ENCODE measurements around the gene TBC1D8. TPM values are rescaled to one million over a fixed set of nuclear protein-coding genes. Genes with fewer than 3 reads are reported as not detected.

Gene TBC1D8
- total and polyA plus RNA-seq, 2 of the 13 experiments (the other 11 are each of a cell fraction or from before 2014, with no cell fraction given), result 45.1 to 95.4 TPM

DNA sequence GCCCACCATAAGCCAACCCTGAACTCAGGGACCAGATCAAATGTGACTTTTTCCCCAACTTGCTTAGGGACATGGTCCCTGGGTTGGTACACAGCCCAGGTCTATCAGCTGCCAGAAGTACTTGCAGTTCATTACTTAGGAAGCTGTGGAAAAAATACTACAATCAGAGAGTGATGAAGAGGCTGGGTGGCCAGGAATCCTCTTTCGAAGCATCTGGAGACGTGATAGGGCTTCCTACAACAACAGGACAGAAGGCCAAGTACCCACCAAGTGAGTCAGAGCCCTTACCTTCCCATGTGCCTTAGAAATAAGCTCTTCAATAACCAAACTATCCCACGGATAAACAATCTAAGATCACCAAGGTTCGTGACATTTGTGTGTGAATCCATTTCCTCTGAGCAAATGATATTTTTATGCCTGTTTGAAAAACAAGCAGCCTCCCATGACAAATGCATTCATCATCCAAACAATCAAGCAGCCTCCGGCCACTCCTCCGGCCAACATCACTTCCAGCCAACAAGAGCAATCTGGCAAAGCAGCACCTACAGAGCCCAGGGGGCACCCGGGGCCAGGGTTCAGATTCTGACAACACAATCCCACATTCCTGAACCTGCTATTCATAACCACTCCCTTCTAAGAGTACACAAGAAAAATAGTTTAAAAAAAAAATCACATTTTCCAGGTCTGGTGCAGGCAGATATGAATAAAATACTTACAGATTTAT is 26.4 kb downstream of the TBC1D8 start (continued):
- TF ChIP-seq, protein P1, sequence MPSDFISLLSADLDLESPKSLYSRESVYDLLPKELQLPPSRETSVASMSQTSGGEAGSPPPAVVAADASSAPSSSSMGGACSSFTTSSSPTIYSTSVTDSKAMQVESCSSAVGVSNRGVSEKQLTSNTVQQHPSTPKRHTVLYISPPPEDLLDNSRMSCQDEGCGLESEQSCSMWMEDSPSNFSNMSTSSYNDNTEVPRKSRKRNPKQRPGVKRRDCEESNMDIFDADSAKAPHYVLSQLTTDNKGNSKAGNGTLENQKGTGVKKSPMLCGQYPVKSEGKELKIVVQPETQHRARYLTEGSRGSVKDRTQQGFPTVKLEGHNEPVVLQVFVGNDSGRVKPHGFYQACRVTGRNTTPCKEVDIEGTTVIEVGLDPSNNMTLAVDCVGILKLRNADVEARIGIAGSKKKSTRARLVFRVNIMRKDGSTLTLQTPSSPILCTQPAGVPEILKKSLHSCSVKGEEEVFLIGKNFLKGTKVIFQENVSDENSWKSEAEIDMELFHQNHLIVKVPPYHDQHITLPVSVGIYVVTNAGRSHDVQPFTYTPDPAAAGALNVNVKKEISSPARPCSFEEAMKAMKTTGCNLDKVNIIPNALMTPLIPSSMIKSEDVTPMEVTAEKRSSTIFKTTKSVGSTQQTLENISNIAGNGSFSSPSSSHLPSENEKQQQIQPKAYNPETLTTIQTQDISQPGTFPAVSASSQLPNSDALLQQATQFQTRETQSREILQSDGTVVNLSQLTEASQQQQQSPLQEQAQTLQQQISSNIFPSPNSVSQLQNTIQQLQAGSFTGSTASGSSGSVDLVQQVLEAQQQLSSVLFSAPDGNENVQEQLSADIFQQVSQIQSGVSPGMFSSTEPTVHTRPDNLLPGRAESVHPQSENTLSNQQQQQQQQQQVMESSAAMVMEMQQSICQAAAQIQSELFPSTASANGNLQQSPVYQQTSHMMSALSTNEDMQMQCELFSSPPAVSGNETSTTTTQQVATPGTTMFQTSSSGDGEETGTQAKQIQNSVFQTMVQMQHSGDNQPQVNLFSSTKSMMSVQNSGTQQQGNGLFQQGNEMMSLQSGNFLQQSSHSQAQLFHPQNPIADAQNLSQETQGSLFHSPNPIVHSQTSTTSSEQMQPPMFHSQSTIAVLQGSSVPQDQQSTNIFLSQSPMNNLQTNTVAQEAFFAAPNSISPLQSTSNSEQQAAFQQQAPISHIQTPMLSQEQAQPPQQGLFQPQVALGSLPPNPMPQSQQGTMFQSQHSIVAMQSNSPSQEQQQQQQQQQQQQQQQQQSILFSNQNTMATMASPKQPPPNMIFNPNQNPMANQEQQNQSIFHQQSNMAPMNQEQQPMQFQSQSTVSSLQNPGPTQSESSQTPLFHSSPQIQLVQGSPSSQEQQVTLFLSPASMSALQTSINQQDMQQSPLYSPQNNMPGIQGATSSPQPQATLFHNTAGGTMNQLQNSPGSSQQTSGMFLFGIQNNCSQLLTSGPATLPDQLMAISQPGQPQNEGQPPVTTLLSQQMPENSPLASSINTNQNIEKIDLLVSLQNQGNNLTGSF (CRISPR knock-in tag; IDR thresholded peaks at IDR 0.05), result no peak
- TF ChIP-seq ZNF746 (CRISPR knock-in tag; IDR thresholded peaks at IDR 0.05), result no peak
- TF ChIP-seq ZSCAN22 (CRISPR knock-in tag; IDR thresholded peaks at IDR 0.05), result no peak
- TF ChIP-seq HNRNPUL1 (IDR thresholded peaks at IDR 0.05; ENCODE audit: low read depth, low read length), result no peak
- TF ChIP-seq TBX3 (IDR thresholded peaks at IDR 0.05; ENCODE audit: borderline replicate concordance), result peak; percentile 54; the same call in 1 of the 2 replicates
- no peak for TF ChIP-seq SUZ12 (IDR thresholded peaks at IDR 0.05; ENCODE audit: low read depth, low read length)
- no peak for TF ChIP-seq TRIM24 (CRISPR knock-in tag; IDR thresholded peaks at IDR 0.05)
- TF ChIP-seq, protein P2, sequence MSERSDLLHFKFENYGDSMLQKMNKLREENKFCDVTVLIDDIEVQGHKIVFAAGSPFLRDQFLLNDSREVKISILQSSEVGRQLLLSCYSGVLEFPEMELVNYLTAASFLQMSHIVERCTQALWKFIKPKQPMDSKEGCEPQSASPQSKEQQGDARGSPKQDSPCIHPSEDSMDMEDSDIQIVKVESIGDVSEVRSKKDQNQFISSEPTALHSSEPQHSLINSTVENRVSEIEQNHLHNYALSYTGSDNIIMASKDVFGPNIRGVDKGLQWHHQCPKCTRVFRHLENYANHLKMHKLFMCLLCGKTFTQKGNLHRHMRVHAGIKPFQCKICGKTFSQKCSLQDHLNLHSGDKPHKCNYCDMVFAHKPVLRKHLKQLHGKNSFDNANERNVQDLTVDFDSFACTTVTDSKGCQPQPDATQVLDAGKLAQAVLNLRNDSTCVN (CRISPR knock-in tag; IDR thresholded peaks at IDR 0.05; ENCODE audit: borderline replicate concordance), result peak; percentile 53; the same call in 1 of the 2 replicates
- peak; percentile 32; the same call in 1 of the 2 replicates for TF ChIP-seq ATF1 (CRISPR knock-in tag; IDR thresholded peaks at IDR 0.05)
- no peak for TF ChIP-seq NFE2 (CRISPR knock-in tag; IDR thresholded peaks at IDR 0.05)
- TF ChIP-seq NR2F2 (IDR thresholded peaks at IDR 0.05; ENCODE audit: borderline replicate concordance, low read depth), result peak; percentile 90
- TF ChIP-seq ZNF557 (CRISPR knock-in tag; IDR thresholded peaks at IDR 0.05), result no peak; the same call in 1 of the 2 replicates
- no peak for TF ChIP-seq ZNF329 (CRISPR knock-in tag; IDR thresholded peaks at IDR 0.05; ENCODE audit: low read depth)
- TF ChIP-seq JUND (CRISPR knock-in tag; IDR thresholded peaks at IDR 0.05), result peak; percentile 63; the same call in 1 of the 2 replicates
- TF ChIP-seq ZSCAN9 (CRISPR knock-in tag; IDR thresholded peaks at IDR 0.05; ENCODE audit: borderline replicate concordance), result peak; percentile 89; the same call in 1 of the 2 replicates
- peak; percentile 34; the same call in 1 of the 2 replicates for TF ChIP-seq ZNF292 (CRISPR knock-in tag; IDR thresholded peaks at IDR 0.05; ENCODE audit: borderline replicate concordance, low read depth)
- TF ChIP-seq ZFP37 (CRISPR knock-in tag; IDR thresholded peaks at IDR 0.05; ENCODE audit: borderline replicate concordance), result no peak
- no peak for TF ChIP-seq PAWR (CRISPR knock-in tag; IDR thresholded peaks at IDR 0.05; ENCODE audit: borderline replicate concordance)
- TF ChIP-seq ZNF720 (CRISPR knock-in tag; IDR thresholded peaks at IDR 0.05), result no peak
- peak; percentile 74; the same call in 1 of the 2 replicates for TF ChIP-seq MIXL1 (CRISPR knock-in tag; IDR thresholded peaks at IDR 0.05)
- TF ChIP-seq, protein P3, sequence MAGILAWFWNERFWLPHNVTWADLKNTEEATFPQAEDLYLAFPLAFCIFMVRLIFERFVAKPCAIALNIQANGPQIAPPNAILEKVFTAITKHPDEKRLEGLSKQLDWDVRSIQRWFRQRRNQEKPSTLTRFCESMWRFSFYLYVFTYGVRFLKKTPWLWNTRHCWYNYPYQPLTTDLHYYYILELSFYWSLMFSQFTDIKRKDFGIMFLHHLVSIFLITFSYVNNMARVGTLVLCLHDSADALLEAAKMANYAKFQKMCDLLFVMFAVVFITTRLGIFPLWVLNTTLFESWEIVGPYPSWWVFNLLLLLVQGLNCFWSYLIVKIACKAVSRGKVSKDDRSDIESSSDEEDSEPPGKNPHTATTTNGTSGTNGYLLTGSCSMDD (CRISPR knock-in tag; IDR thresholded peaks at IDR 0.05), result no peak
- no peak for TF ChIP-seq GABPA (IDR thresholded peaks at IDR 0.05; ENCODE audit: low read depth, low read length)
- no peak; the same call in 1 of the 2 replicates for TF ChIP-seq GABPA (CRISPR knock-in tag; IDR thresholded peaks at IDR 0.05; ENCODE audit: low read depth)
- TF ChIP-seq ZNF383 (CRISPR knock-in tag; IDR thresholded peaks at IDR 0.05; ENCODE audit: borderline replicate concordance), result no peak
- no peak for TF ChIP-seq MTA1 (CRISPR knock-in tag; IDR thresholded peaks at IDR 0.05; ENCODE audit: borderline replicate concordance)

Measured in HepG2 (cell line).